ENCODE data around the gene OGT. TPM values are rescaled to one million over a fixed set of nuclear protein-coding genes. Genes with fewer than 3 reads are reported as not detected.

Gene OGT
- total RNA-seq, 1 experiment from 2014 or later, result 211 TPM

DNA sequence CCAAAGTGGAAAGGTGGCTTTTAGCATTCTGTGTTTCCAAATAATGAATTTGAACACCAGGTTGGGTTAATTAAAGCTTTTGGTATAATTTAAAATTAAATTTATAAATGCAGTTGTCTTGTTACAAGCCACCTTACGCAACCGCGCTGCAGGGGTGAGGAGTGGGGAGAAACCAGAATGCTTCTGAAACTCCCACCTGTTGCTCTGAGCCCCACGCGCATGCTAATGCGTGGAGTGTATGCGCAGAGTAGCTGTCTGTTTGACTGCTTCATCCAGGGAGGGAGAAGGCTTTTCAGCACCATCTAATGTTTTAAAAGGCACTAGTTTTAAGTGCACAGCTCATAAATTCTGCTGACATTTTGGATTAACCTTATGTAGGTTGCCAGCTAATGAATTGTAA is 12.5 kb downstream of the OGT start:
- Mint-ChIP-seq H3K9me3 (ENCODE audit: unreplicated experiment) (no peaks in the 10 kb centered on the region), H3K27ac (ENCODE audit: unreplicated experiment) (peak overlapping the region; percentile 35), H3K36me3 (ENCODE audit: insufficient read depth, unreplicated experiment) (peaks cover 78% of the 10 kb centered on the region), H3K4me3 (ENCODE audit: unreplicated experiment) (no peak overlapping the region), H3K4me1 (ENCODE audit: low read depth, unreplicated experiment) (peaks cover 17% of the 10 kb centered on the region), H3K27me3 (ENCODE audit: insufficient read depth, unreplicated experiment) (no peaks in the 10 kb centered on the region)
- Histone ChIP-seq H3K27me3 (replicated peaks; ENCODE audit: control insufficient read depth, insufficient read depth, low read length) (no peaks in the 10 kb centered on the region), H3K36me3 (ENCODE audit: control insufficient read depth, insufficient read depth, low read length) (no peaks in the 10 kb centered on the region; the same call in none of the 2 replicates), H3K9me3 (no peaks in the 10 kb centered on the region), H3K4me3 (ENCODE audit: low read depth, low read length) (no peak overlapping the region), H3K4me1 (no peaks in the 10 kb centered on the region; the same call in 1 of the 2 replicates)
- BruUV-seq (replicated peaks), result no TSS peak
- ChIA-PET POLR2A (interaction anchor here (0.5 kb wide), 1 partner anchor 8 kb away, joined by 13 read pairs; no protein-coding TSS in a partner anchor), CTCF (no interaction called here)
- TF ChIP-seq CTCF (IDR thresholded peaks at IDR 0.05; ENCODE audit: insufficient read depth in 1 of 2, low read depth in 1 of 2, low read length in 1 of 2, severe bottlenecking in 1 of 2, unreplicated experiment in 1 of 2), result no peak
- no peak for DNase-seq
- intact Hi-C loops (cut with micrococcal nuclease; ENCODE audit: unreplicated experiment), result no loop called here

GRCh38 chrX:71546879-71547278 is 14.0 kb downstream of the OGT start:
- peaks cover 83% of the 10 kb centered on the region for H3K36me3 Mint-ChIP-seq (ENCODE audit: insufficient read depth, unreplicated experiment)
- no peak for DNase-seq
- ChIA-PET POLR2A (no interaction called here), CTCF (no interaction called here)
- H3K4me1 ChIP-seq, result no peaks in the 10 kb centered on the region
- H3K4me3 ChIP-seq (ENCODE audit: low read depth, low read length), result no peak overlapping the region
- H3K9me3 ChIP-seq, result no peaks in the 10 kb centered on the region
- no peak overlapping the region for H3K27ac Mint-ChIP-seq (ENCODE audit: unreplicated experiment)
- BruUV-seq (replicated peaks), result no TSS peak
- H3K4me3 Mint-ChIP-seq (ENCODE audit: unreplicated experiment), result no peak overlapping the region
- H3K9me3 Mint-ChIP-seq (ENCODE audit: unreplicated experiment), result no peaks in the 10 kb centered on the region
- H3K27me3 Mint-ChIP-seq (ENCODE audit: insufficient read depth, unreplicated experiment), result no peaks in the 10 kb centered on the region
- H3K4me1 Mint-ChIP-seq (ENCODE audit: low read depth, unreplicated experiment), result peaks cover 7% of the 10 kb centered on the region
- no peak for TF ChIP-seq CTCF (IDR thresholded peaks at IDR 0.05; ENCODE audit: insufficient read depth in 1 of 2, low read depth in 1 of 2, low read length in 1 of 2, severe bottlenecking in 1 of 2, unreplicated experiment in 1 of 2)
- H3K36me3 ChIP-seq (ENCODE audit: control insufficient read depth, insufficient read depth, low read length), result no peaks in the 10 kb centered on the region; the same call in none of the 2 replicates
- intact Hi-C loops (cut with micrococcal nuclease; ENCODE audit: unreplicated experiment), result no loop called here
- H3K27me3 ChIP-seq (replicated peaks; ENCODE audit: control insufficient read depth, insufficient read depth, low read length), result no peaks in the 10 kb centered on the region

DNA sequence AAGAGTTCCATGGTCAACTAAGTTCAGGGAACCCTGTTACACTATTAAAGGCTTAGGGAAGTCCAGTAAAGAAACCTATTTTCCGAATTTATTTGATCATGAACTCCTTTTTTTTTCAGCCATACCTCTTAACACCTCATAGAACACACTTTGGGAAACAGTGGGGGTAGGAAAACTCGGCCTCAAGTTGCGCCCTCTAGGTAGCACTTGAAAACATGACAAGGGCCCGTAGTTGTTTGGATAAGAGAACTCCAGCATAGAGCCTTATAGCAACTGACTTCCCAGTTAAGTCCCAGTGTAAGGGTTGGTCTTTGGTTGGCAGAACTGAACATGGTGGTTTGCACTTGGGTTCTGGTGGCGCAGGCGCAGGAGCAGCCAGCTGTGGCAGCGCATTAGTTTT is 14.4 kb downstream of the OGT start:
- H3K4me1 ChIP-seq, result no peaks in the 10 kb centered on the region
- H3K4me1 Mint-ChIP-seq (ENCODE audit: low read depth, unreplicated experiment), result peaks cover 3% of the 10 kb centered on the region
- TF ChIP-seq CTCF (IDR thresholded peaks at IDR 0.05; ENCODE audit: insufficient read depth in 1 of 2, low read depth in 1 of 2, low read length in 1 of 2, severe bottlenecking in 1 of 2, unreplicated experiment in 1 of 2), result no peak
- POLR2A ChIA-PET, result no interaction called here
- no peak for DNase-seq
- intact Hi-C loops (cut with micrococcal nuclease; ENCODE audit: unreplicated experiment), result no loop called here
- no peaks in the 10 kb centered on the region for H3K9me3 Mint-ChIP-seq (ENCODE audit: unreplicated experiment)
- BruUV-seq (replicated peaks), result no TSS peak
- H3K4me3 Mint-ChIP-seq (ENCODE audit: unreplicated experiment), result no peak overlapping the region
- H3K4me3 ChIP-seq (ENCODE audit: low read depth, low read length), result no peak overlapping the region
- no peaks in the 10 kb centered on the region for H3K9me3 ChIP-seq
- H3K36me3 Mint-ChIP-seq (ENCODE audit: insufficient read depth, unreplicated experiment), result peaks cover 83% of the 10 kb centered on the region
- H3K27me3 ChIP-seq (replicated peaks; ENCODE audit: control insufficient read depth, insufficient read depth, low read length), result no peaks in the 10 kb centered on the region
- H3K36me3 ChIP-seq (ENCODE audit: control insufficient read depth, insufficient read depth, low read length), result no peaks in the 10 kb centered on the region; the same call in none of the 2 replicates
- H3K27me3 Mint-ChIP-seq (ENCODE audit: insufficient read depth, unreplicated experiment), result no peaks in the 10 kb centered on the region
- H3K27ac Mint-ChIP-seq (ENCODE audit: unreplicated experiment), result no peak overlapping the region
- CTCF ChIA-PET, result no interaction called here
